Lower leg skin (tissue), 4 donors: ENCODE measurements around the gene NCOR1. TPM values are rescaled to one million over a fixed set of nuclear protein-coding genes. Genes with fewer than 3 reads are reported as not detected.
"Not testable (repeated sequence)": the region's sequence is repeated elsewhere in the genome, so short reads cannot be mapped to it uniquely, and the experiment has no call there.

ENCODE experiments used
- DNase-seq, 2 donors: peaks; one replicate each; pipeline ENCODE4 v3.0.0-alpha.2; 2019; ENCODE audit warnings: low spot score in 2 of 2
- H3K4me3 ChIP-seq: fragments of 200-600 bp; sonication (generic); 2 replicates; pipeline ENCODE4 v1.5.1; 2017; ENCODE audit warnings: mild to moderate bottlenecking, low read depth; ENCODE audit not compliant: poor library complexity, severe bottlenecking
- CTCF ChIP-seq, 3 donors: fragments of 450-650 bp; IDR thresholded peaks; one replicate each; pipeline ENCODE4 v1.5.1; 2016; ENCODE audit warnings: antibody characterized with exemption in 3 of 3, mild to moderate bottlenecking in 3 of 3, moderate library complexity in 2 of 3
- POLR2A ChIP-seq, 2 donors: fragments of 450-650 bp; IDR thresholded peaks; one replicate each; pipeline ENCODE4 v1.6.1; 2016 to 2017; ENCODE audit warnings: antibody characterized with exemption in 2 of 2, mild to moderate bottlenecking in 1 of 2, moderate library complexity in 1 of 2
- WGBS, 2 donors: methylation state at CpG; one replicate each; pipeline ENCODE4 v1.1.5; 2018; 5-methylcytosine and 5-hydroxymethylcytosine counted together
- intact Hi-C: fragments of 100-400 bp; cut with DNase I; formaldehyde crosslinking; loops from one replicate; pipeline ENCODE4 v1.15.0; 2023; ENCODE audit warnings: low total_unique reads
- total RNA-seq, 4 donors: library from RNA; depleted of rRNA; stranded (reverse); fragments of >200 nt; gene quantifications; one replicate each; pipeline ENCODE4 v1.1.0, GENCODE V29; 2016

The NCOR1 gene
- total RNA-seq, 4 donors from 2014 or later, result 84.2 to 161 (median 115) TPM

- DNase-seq, result no peak
- intact Hi-C loops, result no loop called here
- WGBS, 2 donors, result 44 to 45% methylated on average over 2 of the region's 2 CpGs
- H3K4me3 ChIP-seq, result no peak overlapping the region
- TF ChIP-seq CTCF (IDR thresholded peaks at IDR 0.05) (no peak), POLR2A (IDR thresholded peaks at IDR 0.05) (no peak)
Measured at GRCh38 chr17:16121915-16122314, 93.4 kb downstream of the NCOR1 start.

GRCh38 chr17:16120937-16121336 is 94.4 kb downstream of the NCOR1 start:
- TF ChIP-seq POLR2A (IDR thresholded peaks at IDR 0.05) (no peak), CTCF (IDR thresholded peaks at IDR 0.05) (no peak)
- WGBS, 2 donors, result 91 to 96% methylated on average over 11 of the region's 11 CpGs
- no peak for DNase-seq
- no peak overlapping the region for H3K4me3 ChIP-seq
- intact Hi-C loops, result no loop called here

- no peak for TF ChIP-seq CTCF (IDR thresholded peaks at IDR 0.05)
- DNase-seq, result no peak
- 98 to 99% methylated on average over 2 of the region's 2 CpGs for WGBS, 2 donors
- no peak overlapping the region for H3K4me3 ChIP-seq
- intact Hi-C loops, result no loop called here
Measured at GRCh38 chr17:16117149-16117548, 98.2 kb downstream of the NCOR1 start.

GRCh38 chr17:16115077-16115698 is 100.1 kb downstream of the NCOR1 start:
- intact Hi-C loops, DNase-seq, H3K4me3 ChIP-seq: not testable (repeated sequence)
- 98 to 99% methylated on average over 3 of the region's 3 CpGs for WGBS, 2 donors

- WGBS, 2 donors, result 96 to 97% methylated on average over 4 of the region's 4 CpGs
- no peak for DNase-seq
- intact Hi-C loops, result no loop called here
- TF ChIP-seq CTCF (IDR thresholded peaks at IDR 0.05), result no peak
- no peak for TF ChIP-seq POLR2A (IDR thresholded peaks at IDR 0.05)
- no peak overlapping the region for H3K4me3 ChIP-seq
Measured at GRCh38 chr17:16108871-16109270, 106.5 kb downstream of the NCOR1 start.

- H3K4me3 ChIP-seq, result no peak overlapping the region
- DNase-seq, result no peak
- WGBS, 2 donors, result 89 to 94% methylated on average over 1 of the region's 1 CpG
- no peak for TF ChIP-seq CTCF (IDR thresholded peaks at IDR 0.05)
- TF ChIP-seq POLR2A (IDR thresholded peaks at IDR 0.05), result no peak
- intact Hi-C loops, result no loop called here
Measured at GRCh38 chr17:16108386-16108785, 106.9 kb downstream of the NCOR1 start.
